Calu3 (cell line): ENCODE results near the gene GMDS. TPM values are rescaled to one million over a fixed set of nuclear protein-coding genes. Genes with fewer than 3 reads are reported as not detected.

Experiments
- BruUV-seq: library from RNA; stranded (reverse); fragments of 400-500 nt; replicated peaks from 2 replicates; lab custom pipeline; 2021; lab: Mats Ljungman, UMichigan
- CTCF ChIA-PET: fragments of 300-600 bp; sonication (Branson Sonifier 250); formaldehyde crosslinking; loops from one replicate; lab custom pipeline; 2022; ENCODE audit warnings: antibody characterized with exemption; lab: Charles Lee
- DNase-seq: peaks from one replicate; pipeline ENCODE4 v3.0.0; 2022
- H3K27ac Mint-ChIP-seq: one replicate; pipeline ENCODE4 v1.8.0; 2022; ENCODE audit warnings: mixed read lengths; ENCODE audit not compliant: unreplicated experiment
- H3K27me3 Mint-ChIP-seq: one replicate; pipeline ENCODE4 v1.8.0; 2022; ENCODE audit warnings: mixed read lengths; ENCODE audit not compliant: unreplicated experiment
- H3K36me3 Mint-ChIP-seq: one replicate; pipeline ENCODE4 v1.8.0; 2022; ENCODE audit warnings: mild to moderate bottlenecking, moderate library complexity, mixed read lengths; ENCODE audit not compliant: insufficient read depth, unreplicated experiment
- H3K4me1 Mint-ChIP-seq: one replicate; pipeline ENCODE4 v1.8.0; 2022; ENCODE audit warnings: mild to moderate bottlenecking, low read depth, mixed read lengths; ENCODE audit not compliant: unreplicated experiment
- H3K4me3 Mint-ChIP-seq: one replicate; pipeline ENCODE4 v1.8.0; 2022; ENCODE audit warnings: mild to moderate bottlenecking, low read depth, moderate library complexity, mixed read lengths; ENCODE audit not compliant: unreplicated experiment
- H3K9me3 Mint-ChIP-seq: one replicate; pipeline ENCODE4 v1.8.0; 2022; ENCODE audit warnings: low read depth, mixed read lengths; ENCODE audit not compliant: unreplicated experiment
- intact Hi-C: fragments of 100-400 bp; cut with micrococcal nuclease; formaldehyde crosslinking; loops from one replicate; pipeline ENCODE4 v1.10.0; 2022; ENCODE audit not compliant: unreplicated experiment
- total RNA-seq: library from RNA; stranded (reverse); gene quantifications from 2 replicates; pipeline ENCODE4 v1.2.3, GENCODE V29; 2022
- TF ChIP-seq, protein P1 (sequence below): fragments of 200-600 bp; IDR thresholded peaks from one replicate; pipeline ENCODE4 v1.8.0; 2022; ENCODE audit warnings: antibody characterized with exemption; ENCODE audit not compliant: unreplicated experiment

Gene GMDS
- total RNA-seq, 1 experiment from 2014 or later = 58.2 TPM

DNA sequence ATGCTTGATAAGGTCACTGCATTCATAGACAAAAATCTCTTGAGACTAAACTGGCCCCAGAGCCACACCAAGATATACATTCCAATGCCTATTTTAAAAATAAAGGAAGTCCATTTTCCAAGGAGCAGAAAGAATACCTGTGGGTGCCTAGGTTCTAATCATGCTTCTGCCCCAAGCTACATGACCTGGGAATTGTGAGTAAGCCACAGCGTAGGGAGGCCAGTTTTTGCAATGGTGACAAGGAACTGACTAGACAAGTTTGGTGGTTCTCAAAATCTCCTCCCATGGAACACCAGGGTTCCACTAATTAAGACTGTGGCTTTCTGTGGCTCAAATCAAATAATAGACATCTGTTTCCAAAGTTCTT, 83.3 kb downstream of the GMDS start:
- no peak overlapping the region for H3K4me3 Mint-ChIP-seq
- no peaks in the 10 kb centered on the region for H3K9me3 Mint-ChIP-seq
- no peak for DNase-seq
- H3K27ac Mint-ChIP-seq = no peak overlapping the region
- H3K4me1 Mint-ChIP-seq = peaks cover 22% of the 10 kb centered on the region
- no peaks in the 10 kb centered on the region for H3K36me3 Mint-ChIP-seq
- TF ChIP-seq, protein P1, sequence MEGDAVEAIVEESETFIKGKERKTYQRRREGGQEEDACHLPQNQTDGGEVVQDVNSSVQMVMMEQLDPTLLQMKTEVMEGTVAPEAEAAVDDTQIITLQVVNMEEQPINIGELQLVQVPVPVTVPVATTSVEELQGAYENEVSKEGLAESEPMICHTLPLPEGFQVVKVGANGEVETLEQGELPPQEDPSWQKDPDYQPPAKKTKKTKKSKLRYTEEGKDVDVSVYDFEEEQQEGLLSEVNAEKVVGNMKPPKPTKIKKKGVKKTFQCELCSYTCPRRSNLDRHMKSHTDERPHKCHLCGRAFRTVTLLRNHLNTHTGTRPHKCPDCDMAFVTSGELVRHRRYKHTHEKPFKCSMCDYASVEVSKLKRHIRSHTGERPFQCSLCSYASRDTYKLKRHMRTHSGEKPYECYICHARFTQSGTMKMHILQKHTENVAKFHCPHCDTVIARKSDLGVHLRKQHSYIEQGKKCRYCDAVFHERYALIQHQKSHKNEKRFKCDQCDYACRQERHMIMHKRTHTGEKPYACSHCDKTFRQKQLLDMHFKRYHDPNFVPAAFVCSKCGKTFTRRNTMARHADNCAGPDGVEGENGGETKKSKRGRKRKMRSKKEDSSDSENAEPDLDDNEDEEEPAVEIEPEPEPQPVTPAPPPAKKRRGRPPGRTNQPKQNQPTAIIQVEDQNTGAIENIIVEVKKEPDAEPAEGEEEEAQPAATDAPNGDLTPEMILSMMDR = no peak
- CTCF ChIA-PET = no interaction called here
- BruUV-seq = no TSS peak
- no peaks in the 10 kb centered on the region for H3K27me3 Mint-ChIP-seq
- intact Hi-C loops = no loop called here

DNA sequence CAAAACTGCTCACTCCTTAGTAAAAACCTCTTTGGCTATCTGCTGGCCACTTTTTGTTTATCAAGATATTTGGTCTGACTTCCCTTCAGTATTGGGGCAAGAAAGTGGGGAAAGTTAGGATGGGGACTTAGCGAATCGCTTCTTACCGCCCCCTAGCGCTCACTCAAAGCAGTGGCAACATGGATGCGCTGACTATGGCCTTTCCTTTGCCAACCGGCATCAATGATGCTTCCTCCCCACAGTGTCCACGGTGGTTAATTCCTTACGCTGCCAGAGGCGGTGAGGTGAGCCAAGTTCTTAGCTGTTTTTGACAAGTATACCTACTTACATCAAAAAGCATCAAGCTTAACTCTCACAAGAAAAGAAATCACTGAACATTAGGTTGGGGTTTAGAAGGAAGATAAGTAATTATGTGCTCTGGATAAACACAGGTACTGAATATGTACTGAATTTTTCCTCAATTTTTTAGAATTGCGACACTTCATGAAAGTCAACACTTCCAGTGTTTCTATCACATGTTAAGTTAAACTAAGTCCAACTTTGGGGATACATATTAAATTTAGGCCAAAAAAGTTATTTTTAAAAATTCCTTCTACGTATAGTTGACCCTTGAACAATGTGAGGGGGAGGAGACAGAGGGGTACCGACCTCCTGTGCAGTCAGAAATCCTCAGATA, 86.7 kb downstream of the GMDS start:
- Mint-ChIP-seq H3K9me3 (no peaks in the 10 kb centered on the region), H3K27ac (no peak overlapping the region), H3K27me3 (no peaks in the 10 kb centered on the region), H3K36me3 (no peaks in the 10 kb centered on the region), H3K4me1 (peaks cover 22% of the 10 kb centered on the region), H3K4me3 (no peak overlapping the region)
- intact Hi-C loops = no loop called here
- DNase-seq = no peak
- CTCF ChIA-PET = no interaction called here
- TF ChIP-seq, protein P1 = no peak
- no TSS peak for BruUV-seq

DNA sequence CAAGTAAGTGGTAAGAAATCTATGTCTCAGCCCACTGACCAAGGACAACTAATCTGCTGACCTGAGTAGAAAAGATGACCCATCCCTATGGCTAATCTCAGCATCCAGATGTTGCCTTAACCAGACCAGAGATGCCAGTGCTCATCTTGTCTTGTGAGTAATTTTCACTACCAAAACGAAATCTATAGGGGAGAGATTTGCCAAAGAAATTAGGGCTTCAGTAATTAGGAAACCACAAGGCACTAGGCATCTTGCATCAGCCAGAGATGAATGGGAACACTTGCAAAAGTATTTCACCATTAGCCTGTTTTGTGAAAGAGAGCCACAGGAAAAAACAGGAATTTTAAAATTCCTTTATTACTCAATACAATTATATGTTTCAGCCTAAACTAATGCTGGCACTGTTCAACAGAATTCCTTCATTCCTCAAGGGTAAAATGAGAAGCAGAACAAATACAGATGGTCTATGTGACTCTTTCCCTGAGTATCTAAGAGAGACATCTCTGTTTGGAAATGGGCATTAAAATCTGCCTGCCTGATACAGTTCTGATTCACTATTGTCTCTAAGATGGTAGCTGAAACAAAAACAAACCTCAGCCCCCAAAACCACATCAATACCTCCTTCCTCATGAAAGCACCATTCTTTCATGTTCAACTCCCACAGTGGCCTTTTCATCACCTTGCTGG, 87.8 kb downstream of the GMDS start:
- TF ChIP-seq, protein P1 = no peak
- CTCF ChIA-PET = interaction anchor here (0.6 to 0.7 kb wide), 2 partner anchors 424 to 1463 kb away, joined by 3 to 4 read pairs; no protein-coding TSS in a partner anchor
- no peaks in the 10 kb centered on the region for H3K36me3 Mint-ChIP-seq
- DNase-seq = no peak
- BruUV-seq = no TSS peak
- H3K27me3 Mint-ChIP-seq = no peaks in the 10 kb centered on the region
- no peak overlapping the region for H3K4me3 Mint-ChIP-seq
- intact Hi-C loops = no loop called here
- peaks cover 11% of the 10 kb centered on the region for H3K4me1 Mint-ChIP-seq
- no peaks in the 10 kb centered on the region for H3K9me3 Mint-ChIP-seq
- no peak overlapping the region for H3K27ac Mint-ChIP-seq

DNA sequence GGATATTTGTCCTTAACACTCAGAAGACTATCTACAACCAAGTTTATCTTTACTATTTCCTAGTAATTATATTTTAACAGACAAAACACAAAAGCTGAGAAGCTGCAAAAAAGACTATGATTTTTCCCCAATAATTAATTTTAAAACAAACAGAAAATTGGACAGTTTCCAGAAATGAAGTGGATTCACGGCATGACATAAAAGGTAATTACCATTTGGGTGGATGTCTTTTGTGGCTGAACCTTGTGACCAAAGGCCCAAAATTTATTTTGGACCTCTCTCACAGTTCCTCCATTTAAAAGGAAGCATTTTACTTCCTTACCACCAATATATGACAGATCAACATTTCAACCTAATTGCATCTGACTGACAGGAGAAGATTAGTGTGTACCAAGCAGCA, 90.2 kb downstream of the GMDS start:
- BruUV-seq = no TSS peak
- intact Hi-C loops = no loop called here

More for the DNA sequence above, 90.2 kb downstream of the GMDS start:
- H3K27me3 Mint-ChIP-seq = no peaks in the 10 kb centered on the region
- CTCF ChIA-PET = no interaction called here
- H3K9me3 Mint-ChIP-seq = no peaks in the 10 kb centered on the region
- no peaks in the 10 kb centered on the region for H3K36me3 Mint-ChIP-seq
- no peak overlapping the region for H3K4me3 Mint-ChIP-seq
- H3K27ac Mint-ChIP-seq = no peak overlapping the region
- TF ChIP-seq, protein P1 = no peak
- no peaks in the 10 kb centered on the region for H3K4me1 Mint-ChIP-seq
- no peak for DNase-seq
